HT1080 (cell line): ENCODE data around the gene CS. TPM values are rescaled to one million over a fixed set of nuclear protein-coding genes. Genes with fewer than 3 reads are reported as not detected.

Experiments
- DNase-seq: peaks from one replicate; pipeline ENCODE4 v3.0.0-alpha.2; 2015; ENCODE audit warnings: low read depth
- total RNA-seq: library from RNA; depleted of rRNA; stranded (reverse); fragments of >200 nt; shearing (Covaris generic); gene quantifications from 2 replicates; pipeline ENCODE4 v1.2.3, GENCODE V29; 2014

The CS gene
- total RNA-seq, 1 experiment from 2014 or later: 174 TPM

- no peak for DNase-seq
These were observed 47.5 kb downstream of the CS start for GRCh38 chr12:56252649-56253048.

- DNase-seq: no peak
These were observed 51.4 kb downstream of the CS start for GRCh38 chr12:56248711-56249110.

- DNase-seq: no peak
These were observed 52.2 kb downstream of the CS start for GRCh38 chr12:56247923-56248322.

GRCh38 chr12:56244494-56244893, 55.6 kb downstream of the CS start:
- no peak for DNase-seq

GRCh38 chr12:56243731-56244181, 56.4 kb downstream of the CS start:
- DNase-seq: no peak

GRCh38 chr12:56242986-56243385, 57.1 kb downstream of the CS start:
- no peak for DNase-seq

GRCh38 chr12:56241424-56242303, 58.5 kb downstream of the CS start:
- DNase-seq: no peak

GRCh38 chr12:56237552-56237951, 62.6 kb downstream of the CS start:
- DNase-seq: no peak

GRCh38 chr12:56236985-56237384, 63.1 kb downstream of the CS start:
- no peak for DNase-seq

- DNase-seq: no peak
These were observed 64.0 kb downstream of the CS start for GRCh38 chr12:56236091-56236490.

- no peak for DNase-seq
These were observed 65.2 kb downstream of the CS start for GRCh38 chr12:56234746-56235436.

- DNase-seq: no peak
These were observed 68.9 kb downstream of the CS start for GRCh38 chr12:56231184-56231582.

- DNase-seq: no peak
These were observed 69.5 kb downstream of the CS start for GRCh38 chr12:56230432-56231183.

- no peak for DNase-seq
These were observed 70.2 kb downstream of the CS start, which contains the start of gene SLC39A5 for GRCh38 chr12:56229916-56230431. Gene SLC39A5 (plus strand): TSS chr12:56230051. CDS start chr12:56231275, 1,224 bp downstream.

- DNase-seq: no peak
These were observed 71.0 kb downstream of the CS start for GRCh38 chr12:56229082-56229481.

GRCh38 chr12:56224954-56225353, 75.2 kb downstream of the CS start:
- DNase-seq: no peak

- peak; percentile 98 for DNase-seq
These were observed 75.9 kb downstream of the CS start, which contains the start of gene NABP2 for GRCh38 chr12:56224102-56224701. Gene NABP2 (plus strand): TSS chr12:56224342. CDS start chr12:56224857, 515 bp downstream.

GRCh38 chr12:56223571-56224101, 76.5 kb downstream of the CS start:
- DNase-seq: no peak

GRCh38 chr12:56222531-56222895, 77.6 kb downstream of the CS start:
- no peak for DNase-seq

GRCh38 chr12:56221757-56222530, 78.2 kb downstream of the CS start, which contains the start of gene RNF41:
Gene RNF41 (minus strand): TSS chr12:56221922. CDS start chr12:56214047, 7,875 bp downstream.
- peak; percentile 99 for DNase-seq
